ENCODE results near the gene IFNA13. TPM values are rescaled to one million over a fixed set of nuclear protein-coding genes. Genes with fewer than 3 reads are reported as not detected.

Gene IFNA13
- polyA plus RNA-seq, 1 of the 3 experiments (the other 2 are of a cell fraction): not detected

DNA sequence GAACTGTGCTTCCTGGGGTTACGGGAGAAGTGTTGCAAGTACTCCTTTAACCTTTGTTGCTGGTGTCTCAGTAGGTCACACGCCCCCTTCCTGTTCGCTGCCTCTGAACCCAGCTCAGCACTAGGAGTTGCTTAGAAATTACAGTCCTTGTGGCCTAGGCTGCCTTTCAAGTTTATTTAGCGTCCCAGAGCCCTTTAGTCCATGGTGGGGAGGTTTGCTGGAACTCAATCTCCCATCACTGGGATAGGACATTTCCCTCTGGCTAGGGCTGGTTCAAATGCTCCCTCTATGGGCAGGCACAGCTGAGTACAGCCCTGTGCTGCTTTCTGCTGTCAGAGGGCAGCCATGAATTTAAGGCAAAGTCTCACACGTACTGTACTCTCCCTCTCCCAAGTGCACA lies 45.8 kb upstream of the IFNA13 start:
- Histone ChIP-seq H3K9me3 (no peaks in the 10 kb centered on the region), H4K20me1 (ENCODE audit: insufficient read depth) (no peaks in the 10 kb centered on the region), H3F3A (replicated peaks; ENCODE audit: insufficient read depth) (no peaks in the 10 kb centered on the region), H3K4me3 (ENCODE audit: low read depth in 2 of 2, low read length in 1 of 2) (no peak overlapping the region), H3K27ac (ENCODE audit: low read depth in 2 of 2, low read length in 1 of 2) (no peak overlapping the region), H3K36me3 (replicated peaks in 1 of 2; ENCODE audit: control insufficient read depth in 1 of 2, insufficient read depth in 2 of 2, low read length in 1 of 2) (no peaks in the 10 kb centered on the region), H2AFZ (ENCODE audit: low read depth) (no peak overlapping the region), H3K9me2 (no peaks in the 10 kb centered on the region), H3K4me2 (no peak overlapping the region), H3K27me3 (ENCODE audit: insufficient read depth) (peaks cover 6% of the 10 kb centered on the region; the same call in 1 of the 2 replicates), H3K9ac (no peak overlapping the region), H3K79me2 (ENCODE audit: insufficient read depth) (no peaks in the 10 kb centered on the region), H3K4me1 (ENCODE audit: control insufficient read depth in 1 of 2, insufficient read depth in 2 of 2, low read depth in 1 of 2, low read length in 1 of 2) (no peaks in the 10 kb centered on the region)
- POLR2A ChIA-PET: no interaction called here
- TF ChIP-seq EP300 (IDR thresholded peaks at IDR 0.05; ENCODE audit: borderline replicate concordance in 1 of 2, low read depth in 1 of 2, low read length in 1 of 2): no peak
- no peak for TF ChIP-seq SIN3A (IDR thresholded peaks at IDR 0.05; ENCODE audit: borderline replicate concordance, low read depth, low read length)
- TF ChIP-seq RAD21 (IDR thresholded peaks at IDR 0.05; ENCODE audit: low read length): peak; percentile 2; the same call in 1 of the 2 replicates
- 11% methylated on average over 5 of the region's 5 CpGs for WGBS (ENCODE audit: low lambda C conversion rate)
- no peak for DNase-seq
- CTCF ChIA-PET: interaction anchor here (1.3 to 2.1 kb wide), 2 partner anchors 18 to 87 kb away, joined by 5 read pairs; no protein-coding TSS in a partner anchor

DNA sequence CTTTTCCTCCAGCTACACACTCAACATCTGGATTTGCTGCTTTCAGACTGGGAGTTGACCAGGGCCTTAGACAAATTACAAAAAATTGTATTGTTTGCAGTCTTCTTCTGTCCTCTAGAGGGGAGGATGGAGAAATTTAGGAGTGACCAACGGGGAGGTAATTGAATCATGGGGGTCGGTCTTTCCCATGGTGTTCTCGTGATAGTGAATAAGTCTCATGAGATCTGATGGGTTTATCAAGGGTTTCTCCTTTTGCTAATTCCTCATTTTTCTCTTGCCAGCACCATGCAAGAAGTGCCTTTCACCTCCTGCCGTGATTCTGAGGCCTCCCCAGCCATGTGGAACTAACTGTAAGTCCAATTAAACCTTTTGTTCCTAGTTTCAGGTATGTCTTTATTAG lies 45.3 kb upstream of the IFNA13 start:
- POLR2A ChIA-PET: no interaction called here

More for the DNA sequence above, 45.3 kb upstream of the IFNA13 start:
- Histone ChIP-seq H3K27ac (ENCODE audit: low read depth in 2 of 2, low read length in 1 of 2) (no peak overlapping the region), H3F3A (replicated peaks; ENCODE audit: insufficient read depth) (no peaks in the 10 kb centered on the region), H3K9me3 (no peaks in the 10 kb centered on the region), H3K27me3 (ENCODE audit: insufficient read depth) (peaks cover 6% of the 10 kb centered on the region; the same call in 1 of the 2 replicates), H3K36me3 (replicated peaks in 1 of 2; ENCODE audit: control insufficient read depth in 1 of 2, insufficient read depth in 2 of 2, low read length in 1 of 2) (no peaks in the 10 kb centered on the region), H3K4me2 (no peak overlapping the region), H3K9me2 (no peaks in the 10 kb centered on the region), H3K9ac (no peak overlapping the region), H3K4me1 (ENCODE audit: control insufficient read depth in 1 of 2, insufficient read depth in 2 of 2, low read depth in 1 of 2, low read length in 1 of 2) (no peaks in the 10 kb centered on the region), H3K79me2 (ENCODE audit: insufficient read depth) (no peaks in the 10 kb centered on the region), H2AFZ (ENCODE audit: low read depth) (no peak overlapping the region), H4K20me1 (ENCODE audit: insufficient read depth) (no peaks in the 10 kb centered on the region), H3K4me3 (ENCODE audit: low read depth in 2 of 2, low read length in 1 of 2) (no peak overlapping the region)
- TF ChIP-seq FOSL2 (IDR thresholded peaks at IDR 0.05; ENCODE audit: borderline replicate concordance, low read depth): no peak
- no peak for TF ChIP-seq RAD21 (IDR thresholded peaks at IDR 0.05; ENCODE audit: low read length)
- TF ChIP-seq, protein P1, sequence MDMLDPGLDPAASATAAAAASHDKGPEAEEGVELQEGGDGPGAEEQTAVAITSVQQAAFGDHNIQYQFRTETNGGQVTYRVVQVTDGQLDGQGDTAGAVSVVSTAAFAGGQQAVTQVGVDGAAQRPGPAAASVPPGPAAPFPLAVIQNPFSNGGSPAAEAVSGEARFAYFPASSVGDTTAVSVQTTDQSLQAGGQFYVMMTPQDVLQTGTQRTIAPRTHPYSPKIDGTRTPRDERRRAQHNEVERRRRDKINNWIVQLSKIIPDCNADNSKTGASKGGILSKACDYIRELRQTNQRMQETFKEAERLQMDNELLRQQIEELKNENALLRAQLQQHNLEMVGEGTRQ (IDR thresholded peaks at IDR 0.05; ENCODE audit: borderline replicate concordance, low read depth, low read length): no peak
- no peak for TF ChIP-seq EP300 (IDR thresholded peaks at IDR 0.05; ENCODE audit: borderline replicate concordance in 1 of 2, low read depth in 1 of 2, low read length in 1 of 2)
- TF ChIP-seq SIN3A (IDR thresholded peaks at IDR 0.05; ENCODE audit: borderline replicate concordance, low read depth, low read length): no peak
- no peak for TF ChIP-seq FOXJ3 (CRISPR knock-in tag; IDR thresholded peaks at IDR 0.05)
- TF ChIP-seq, protein P2, sequence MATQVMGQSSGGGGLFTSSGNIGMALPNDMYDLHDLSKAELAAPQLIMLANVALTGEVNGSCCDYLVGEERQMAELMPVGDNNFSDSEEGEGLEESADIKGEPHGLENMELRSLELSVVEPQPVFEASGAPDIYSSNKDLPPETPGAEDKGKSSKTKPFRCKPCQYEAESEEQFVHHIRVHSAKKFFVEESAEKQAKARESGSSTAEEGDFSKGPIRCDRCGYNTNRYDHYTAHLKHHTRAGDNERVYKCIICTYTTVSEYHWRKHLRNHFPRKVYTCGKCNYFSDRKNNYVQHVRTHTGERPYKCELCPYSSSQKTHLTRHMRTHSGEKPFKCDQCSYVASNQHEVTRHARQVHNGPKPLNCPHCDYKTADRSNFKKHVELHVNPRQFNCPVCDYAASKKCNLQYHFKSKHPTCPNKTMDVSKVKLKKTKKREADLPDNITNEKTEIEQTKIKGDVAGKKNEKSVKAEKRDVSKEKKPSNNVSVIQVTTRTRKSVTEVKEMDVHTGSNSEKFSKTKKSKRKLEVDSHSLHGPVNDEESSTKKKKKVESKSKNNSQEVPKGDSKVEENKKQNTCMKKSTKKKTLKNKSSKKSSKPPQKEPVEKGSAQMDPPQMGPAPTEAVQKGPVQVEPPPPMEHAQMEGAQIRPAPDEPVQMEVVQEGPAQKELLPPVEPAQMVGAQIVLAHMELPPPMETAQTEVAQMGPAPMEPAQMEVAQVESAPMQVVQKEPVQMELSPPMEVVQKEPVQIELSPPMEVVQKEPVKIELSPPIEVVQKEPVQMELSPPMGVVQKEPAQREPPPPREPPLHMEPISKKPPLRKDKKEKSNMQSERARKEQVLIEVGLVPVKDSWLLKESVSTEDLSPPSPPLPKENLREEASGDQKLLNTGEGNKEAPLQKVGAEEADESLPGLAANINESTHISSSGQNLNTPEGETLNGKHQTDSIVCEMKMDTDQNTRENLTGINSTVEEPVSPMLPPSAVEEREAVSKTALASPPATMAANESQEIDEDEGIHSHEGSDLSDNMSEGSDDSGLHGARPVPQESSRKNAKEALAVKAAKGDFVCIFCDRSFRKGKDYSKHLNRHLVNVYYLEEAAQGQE (IDR thresholded peaks at IDR 0.05; ENCODE audit: low read depth, low read length): no peak
- no peak for TF ChIP-seq POLR2AphosphoS5 (IDR thresholded peaks at IDR 0.05; ENCODE audit: low read depth, low read length)
- no peak for TF ChIP-seq GATA2 (CRISPR knock-in tag; IDR thresholded peaks at IDR 0.05)
- TF ChIP-seq, protein P3, sequence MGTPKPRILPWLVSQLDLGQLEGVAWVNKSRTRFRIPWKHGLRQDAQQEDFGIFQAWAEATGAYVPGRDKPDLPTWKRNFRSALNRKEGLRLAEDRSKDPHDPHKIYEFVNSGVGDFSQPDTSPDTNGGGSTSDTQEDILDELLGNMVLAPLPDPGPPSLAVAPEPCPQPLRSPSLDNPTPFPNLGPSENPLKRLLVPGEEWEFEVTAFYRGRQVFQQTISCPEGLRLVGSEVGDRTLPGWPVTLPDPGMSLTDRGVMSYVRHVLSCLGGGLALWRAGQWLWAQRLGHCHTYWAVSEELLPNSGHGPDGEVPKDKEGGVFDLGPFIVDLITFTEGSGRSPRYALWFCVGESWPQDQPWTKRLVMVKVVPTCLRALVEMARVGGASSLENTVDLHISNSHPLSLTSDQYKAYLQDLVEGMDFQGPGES (IDR thresholded peaks at IDR 0.05; ENCODE audit: low read depth, low read length): no peak
- TF ChIP-seq GABPA (IDR thresholded peaks at IDR 0.05; ENCODE audit: low read depth): no peak
- no peak for TF ChIP-seq RXRA (IDR thresholded peaks at IDR 0.05; ENCODE audit: borderline replicate concordance, low read depth)
- TF ChIP-seq ELF1 (IDR thresholded peaks at IDR 0.05): no peak
- no peak for TF ChIP-seq EZH2phosphoT487 (IDR thresholded peaks at IDR 0.05; ENCODE audit: borderline replicate concordance, low read depth)
- TF ChIP-seq CHD2 (IDR thresholded peaks at IDR 0.05; ENCODE audit: low read length, partially characterized antibody): no peak
- 22% methylated on average over 4 of the region's 4 CpGs for WGBS (ENCODE audit: low lambda C conversion rate)
- CTCF ChIA-PET: interaction anchor here (1.3 to 2.1 kb wide), 3 partner anchors 18 to 87 kb away, joined by 5 read pairs; no protein-coding TSS in a partner anchor
- DNase-seq: no peak
